Endometrial microvascular endothelial cells (primary cell): ENCODE data around the gene TRAPPC3L. TPM values are rescaled to one million over a fixed set of nuclear protein-coding genes. Genes with fewer than 3 reads are reported as not detected.
"Not testable (repeated sequence)": the region's sequence is repeated elsewhere in the genome, so short reads cannot be mapped to it uniquely, and the experiment has no call there.

Experiments
- in situ Hi-C: cut with HindIII; loops from 2 replicates; pipeline ENCODE4 v1.10.0; 2017; ENCODE audit warnings: low sequenced_read_pairs, low pct_unique_long_range_greater_than_20kb; ENCODE audit errors: inconsistent ontology term
- total RNA-seq: library from RNA; depleted of rRNA; stranded (reverse); fragments of >200 nt; gene quantifications from one replicate; pipeline ENCODE4 v1.2.3, GENCODE V29; 2015; ENCODE audit errors: inconsistent ontology term

The TRAPPC3L gene
- total RNA-seq, 1 donor from 2014 or later, result not detected

GRCh38 chr6:116524236-116524635 is 21.2 kb downstream of the TRAPPC3L start:
- in situ Hi-C loops, result no loop called here

DNA sequence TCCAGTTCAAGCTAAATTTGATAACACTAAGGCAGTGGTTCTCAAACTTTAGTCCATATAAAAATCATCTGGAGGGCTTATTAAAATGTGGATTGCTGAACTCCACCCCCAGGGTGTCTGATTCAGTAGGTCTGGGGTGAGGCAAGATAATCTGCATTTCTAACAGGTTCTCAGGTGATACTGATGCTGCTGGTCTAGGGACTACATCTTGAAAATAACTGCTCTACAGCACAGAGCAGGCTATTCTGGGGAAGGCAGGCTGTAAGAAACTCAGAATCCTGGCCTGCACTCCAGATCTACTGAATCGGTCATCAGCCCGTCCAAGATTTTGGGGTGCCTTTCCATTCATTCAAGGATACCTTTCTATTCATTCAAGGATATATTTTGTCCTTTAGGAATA is 22.6 kb downstream of the TRAPPC3L start:
- in situ Hi-C loops, result no loop called here

GRCh38 chr6:116518621-116519368 is 26.7 kb downstream of the TRAPPC3L start:
- in situ Hi-C loops, result no loop called here

DNA sequence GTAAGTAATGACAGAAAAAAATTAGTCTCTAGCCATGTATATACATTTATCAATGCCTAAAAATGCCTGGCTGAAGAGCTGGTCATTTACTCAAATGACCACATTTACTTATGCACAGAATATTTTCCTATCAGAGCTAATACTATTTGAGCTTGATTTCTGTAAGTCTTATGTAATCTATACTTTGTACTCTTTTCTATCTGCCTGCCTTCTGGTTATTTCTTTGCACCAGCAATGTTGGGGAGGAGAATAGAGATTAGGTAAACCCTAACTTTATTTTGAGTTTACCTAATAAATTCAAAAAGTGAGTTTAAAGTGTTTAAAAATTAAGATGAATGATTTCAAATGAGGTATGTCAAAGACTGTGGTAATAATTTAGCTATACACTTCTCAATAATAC is 30.3 kb downstream of the TRAPPC3L start:
- in situ Hi-C loops, result no loop called here

- in situ Hi-C loops, result no loop called here
Observed at GRCh38 chr6:116514111-116514510, 31.4 kb downstream of the TRAPPC3L start.

DNA sequence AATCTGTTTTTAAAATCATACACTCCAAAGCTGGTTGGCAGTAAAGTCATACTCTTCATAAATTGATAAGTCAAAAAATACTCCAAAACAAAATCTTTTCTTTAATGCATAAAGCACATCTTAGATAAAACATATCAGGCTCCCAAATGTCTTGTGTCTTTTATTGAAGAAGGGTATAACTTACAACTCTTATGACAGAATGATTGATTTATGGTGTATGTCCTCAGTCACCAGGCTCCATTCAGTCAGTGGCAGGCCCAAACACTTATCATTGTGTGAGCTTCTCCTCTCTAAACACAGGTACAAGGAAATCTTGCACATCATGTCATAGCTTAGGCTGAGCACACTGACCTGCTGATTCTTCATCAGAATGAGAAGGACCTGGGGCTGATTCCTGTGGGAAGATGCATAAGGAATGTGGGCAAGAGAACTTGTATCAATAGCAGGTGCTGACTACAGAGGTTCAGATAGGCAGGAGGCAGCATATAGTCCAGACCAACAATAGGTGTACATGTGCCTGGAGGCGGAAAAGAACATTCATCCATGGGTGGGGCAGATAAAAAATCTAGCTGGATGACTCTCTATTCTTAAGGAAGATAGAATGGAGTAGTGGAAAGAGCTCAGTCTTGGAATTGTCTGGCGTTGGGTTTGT is 32.1 kb downstream of the TRAPPC3L start:
- in situ Hi-C loops, result no loop called here

DNA sequence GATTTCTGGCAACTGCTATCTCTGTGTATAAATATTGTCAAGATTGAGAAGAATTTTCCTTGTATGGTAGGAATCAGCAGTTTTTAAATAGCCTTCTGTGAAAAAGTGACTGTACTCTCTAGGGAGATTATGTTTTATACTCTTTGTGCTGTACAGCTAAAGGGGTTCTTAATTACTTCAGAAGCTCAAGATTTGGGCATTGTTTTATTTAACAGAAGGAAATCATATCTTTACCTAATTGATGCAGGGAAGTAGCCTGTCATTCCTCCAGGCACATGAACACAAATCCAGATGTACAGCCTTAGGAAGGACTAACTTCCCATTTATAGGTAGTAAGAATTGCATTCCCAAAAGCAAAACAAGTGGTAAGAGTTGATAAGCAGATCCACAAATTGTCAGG is 32.8 kb downstream of the TRAPPC3L start:
- in situ Hi-C loops, result no loop called here

GRCh38 chr6:116512111-116512559 is 33.3 kb downstream of the TRAPPC3L start:
- in situ Hi-C loops, result no loop called here

DNA sequence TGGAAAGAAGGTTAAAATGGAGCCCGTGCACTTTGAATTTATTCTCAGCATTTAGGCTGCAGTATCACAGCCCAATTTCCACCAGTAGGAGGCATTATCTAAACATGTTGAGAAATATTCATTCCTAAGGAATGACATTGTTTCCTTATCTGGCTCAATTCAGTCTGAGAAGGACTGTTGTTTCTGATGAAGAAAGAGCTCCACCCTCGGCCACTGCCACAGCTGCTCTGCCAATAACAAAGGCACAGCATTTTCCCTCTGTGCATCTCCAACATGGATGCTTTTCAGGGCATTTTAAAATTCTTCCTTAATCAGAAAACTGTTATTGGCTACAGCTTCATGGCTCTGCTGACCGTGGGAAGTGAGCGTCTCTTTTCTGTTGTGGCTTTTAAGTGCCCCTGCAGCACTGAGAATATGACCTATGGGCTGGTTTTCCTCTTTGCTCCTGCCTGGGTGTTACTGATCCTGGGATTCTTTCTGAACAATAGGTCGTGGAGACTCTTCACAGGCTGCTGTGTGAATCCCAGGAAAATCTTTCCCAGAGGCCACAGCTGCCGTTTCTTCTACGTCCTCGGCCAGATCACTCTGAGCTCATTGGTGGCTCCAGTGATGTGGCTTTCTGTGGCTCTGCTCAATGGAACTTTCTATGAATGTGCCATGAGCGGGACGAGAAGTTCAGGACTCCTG is 33.9 kb downstream of the TRAPPC3L start, which contains the start of gene CALHM5:
CALHM5 (plus strand) TSS at position 216 of the 687 bp plus-strand sequence; CDS start at position 274, 58 bp downstream.
- in situ Hi-C loops, result no loop called here

DNA sequence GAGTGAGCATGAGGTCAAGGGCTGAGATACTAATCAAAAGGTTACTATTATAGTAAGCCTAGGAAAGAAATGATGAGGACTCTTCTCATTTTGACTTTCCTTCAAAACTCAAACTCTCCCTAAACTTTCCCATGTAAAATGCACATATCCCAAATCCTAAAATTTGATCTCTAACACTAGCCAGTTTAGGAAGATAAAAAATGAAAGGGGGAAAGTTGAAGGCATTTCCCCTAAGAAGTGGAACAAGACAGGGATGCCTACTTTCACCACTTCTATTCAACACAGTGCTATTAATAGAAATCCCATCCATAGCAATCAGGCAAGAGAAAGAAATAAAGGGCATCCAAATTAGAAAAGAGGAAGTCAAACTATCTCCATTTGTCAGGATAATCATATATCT is 37.0 kb downstream of the TRAPPC3L start:
- in situ Hi-C loops, result no loop called here

DNA sequence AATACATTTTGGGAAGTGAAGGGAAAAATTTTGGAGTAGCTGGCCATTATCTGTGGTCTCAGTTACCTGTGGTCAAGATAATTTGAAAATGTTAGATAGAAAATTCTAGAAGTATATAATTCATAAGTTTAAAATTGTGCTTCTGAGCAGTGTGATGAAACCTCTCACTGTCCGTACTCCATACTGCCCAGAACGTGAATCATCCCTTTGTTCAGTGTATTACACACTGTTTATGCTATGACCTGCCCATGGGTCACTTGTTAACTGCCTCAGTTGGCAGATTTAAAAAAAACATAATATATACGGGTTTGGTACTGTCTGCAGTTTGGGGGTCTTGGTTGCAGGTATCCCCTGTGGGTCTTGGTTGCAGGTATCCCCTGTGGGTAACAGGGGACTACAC is 38.2 kb downstream of the TRAPPC3L start:
- in situ Hi-C loops, result no loop called here

- in situ Hi-C loops, result no loop called here
Observed at GRCh38 chr6:116500969-116501433, 44.5 kb downstream of the TRAPPC3L start.

GRCh38 chr6:116497113-116497676 is 48.3 kb downstream of the TRAPPC3L start:
- in situ Hi-C loops, result no loop called here

DNA sequence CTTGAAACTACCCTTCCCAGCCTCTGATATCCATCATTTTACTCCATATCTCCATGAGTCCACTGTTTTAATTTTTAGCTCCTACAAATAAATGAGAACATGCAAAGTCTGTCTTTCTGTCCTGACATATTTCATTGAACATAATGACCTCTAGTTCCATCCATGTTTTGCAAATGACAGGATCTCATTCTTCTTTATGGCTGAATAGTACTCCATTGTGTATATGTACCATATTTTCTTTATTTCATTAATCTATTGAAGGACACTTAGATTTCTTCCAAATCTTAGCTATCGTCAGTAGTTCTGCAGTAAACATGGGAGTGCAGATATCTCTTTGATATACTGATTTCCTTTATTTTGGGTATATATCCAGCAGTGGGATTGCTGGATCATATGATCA is 50.3 kb downstream of the TRAPPC3L start:
- in situ Hi-C loops, result not testable (repeated sequence)

DNA sequence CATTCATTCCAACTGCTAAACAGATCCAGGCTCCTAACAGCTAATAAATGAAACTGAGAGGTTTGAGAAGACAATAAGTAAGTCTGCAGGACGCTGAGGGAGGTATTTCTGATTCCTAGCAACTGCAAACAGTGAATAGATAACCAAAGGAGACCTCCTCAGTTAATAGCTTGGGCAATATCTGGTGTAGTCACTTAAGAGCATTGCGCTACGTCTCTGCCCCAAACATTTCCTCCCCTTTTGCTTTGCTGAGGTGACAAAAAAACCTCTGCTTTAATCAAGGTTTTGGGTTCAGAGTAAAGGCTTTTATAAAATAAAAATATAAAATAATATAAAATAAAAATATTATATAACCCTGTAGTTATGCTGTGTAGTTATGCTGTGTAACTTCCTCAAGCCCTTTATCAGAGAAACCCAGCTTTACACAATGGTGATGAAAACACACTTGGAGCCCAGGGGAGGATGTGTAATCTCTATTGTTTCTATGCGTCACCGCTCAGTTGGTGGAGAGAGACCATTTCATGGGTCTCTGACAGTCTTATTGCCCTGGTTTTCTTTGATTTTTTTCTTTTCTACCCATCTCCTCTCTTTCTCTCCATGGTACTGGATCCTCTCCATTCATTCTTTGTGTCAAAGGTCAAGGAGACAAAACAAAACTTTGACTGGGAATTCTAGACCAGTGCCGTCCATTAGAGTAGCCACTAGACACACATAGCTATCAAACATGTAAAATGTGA is 53.0 kb downstream of the TRAPPC3L start:
- in situ Hi-C loops, result no loop called here

- in situ Hi-C loops, result no loop called here
Observed at GRCh38 chr6:116491610-116492330, 53.7 kb downstream of the TRAPPC3L start.

GRCh38 chr6:116485559-116486184 is 59.8 kb downstream of the TRAPPC3L start:
- in situ Hi-C loops, result no loop called here

DNA sequence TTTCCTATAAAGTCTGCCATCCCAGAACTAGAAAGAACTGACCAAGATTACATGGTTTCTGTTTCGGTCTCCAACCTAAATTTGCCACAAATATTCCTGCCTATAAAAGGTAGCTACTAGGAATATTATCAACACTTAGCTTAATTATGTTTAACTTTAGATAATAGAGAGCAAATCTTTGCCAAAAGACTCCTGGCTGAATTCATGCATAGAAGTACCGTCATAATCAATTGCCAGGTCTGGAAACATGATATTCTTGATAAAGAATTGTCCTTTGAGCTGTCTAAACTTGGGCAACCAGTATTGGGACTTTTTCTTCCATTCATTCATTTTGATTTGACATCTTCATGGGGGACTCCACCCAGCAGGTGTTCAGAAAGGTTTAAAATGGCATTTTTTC is 61.9 kb downstream of the TRAPPC3L start:
- in situ Hi-C loops, result no loop called here
